ENCODE results near the gene MSGN1.
A peak's percentile ranks its signal among the peaks of the same experiment; 100 is the strongest.

The MSGN1 gene

GRCh38 chr2:17813742-17814473 is 2.4 kb upstream of the MSGN1 start:
- CTCF ChIA-PET = interaction anchor here (1.1 to 11.4 kb wide), 6 partner anchors 10 to 94 kb away, joined by 3 to 113 read pairs (median 10); no protein-coding TSS in a partner anchor
- DNase-seq (ENCODE audit: extremely low spot score) = peak; percentile 69
- TF ChIP-seq CTCF (IDR thresholded peaks at IDR 0.05; ENCODE audit: control extremely low read depth, extremely low read depth, low read depth, missing control alignments) = no peak
- POLR2A ChIA-PET = no interaction called here

DNA sequence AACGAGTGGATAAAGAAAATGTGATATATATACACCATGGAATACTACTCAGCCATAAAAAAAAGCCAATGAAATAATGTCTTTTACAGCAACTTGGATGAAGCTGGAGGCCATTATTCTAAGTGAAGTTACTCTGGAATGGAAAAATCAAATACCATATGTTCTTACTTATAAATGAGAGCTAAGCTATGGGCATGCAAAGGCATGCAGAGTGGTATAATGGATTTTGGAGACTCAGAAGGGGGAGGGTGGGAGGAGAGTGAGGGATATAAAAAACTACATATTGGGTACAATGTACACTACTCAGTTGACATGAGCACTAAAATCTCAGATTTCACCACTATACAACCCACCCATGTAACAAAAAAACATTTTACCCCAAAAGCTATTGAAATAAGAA is 1.7 kb upstream of the MSGN1 start:
- no peak for TF ChIP-seq CTCF (IDR thresholded peaks at IDR 0.05; ENCODE audit: control extremely low read depth, extremely low read depth, low read depth, missing control alignments)
- CTCF ChIA-PET = interaction anchor here (1.1 to 11.4 kb wide), 4 partner anchors 9 to 31 kb away, joined by 4 to 113 read pairs (median 12); no protein-coding TSS in a partner anchor
- DNase-seq (ENCODE audit: extremely low spot score) = no peak
- POLR2A ChIA-PET = no interaction called here

DNA sequence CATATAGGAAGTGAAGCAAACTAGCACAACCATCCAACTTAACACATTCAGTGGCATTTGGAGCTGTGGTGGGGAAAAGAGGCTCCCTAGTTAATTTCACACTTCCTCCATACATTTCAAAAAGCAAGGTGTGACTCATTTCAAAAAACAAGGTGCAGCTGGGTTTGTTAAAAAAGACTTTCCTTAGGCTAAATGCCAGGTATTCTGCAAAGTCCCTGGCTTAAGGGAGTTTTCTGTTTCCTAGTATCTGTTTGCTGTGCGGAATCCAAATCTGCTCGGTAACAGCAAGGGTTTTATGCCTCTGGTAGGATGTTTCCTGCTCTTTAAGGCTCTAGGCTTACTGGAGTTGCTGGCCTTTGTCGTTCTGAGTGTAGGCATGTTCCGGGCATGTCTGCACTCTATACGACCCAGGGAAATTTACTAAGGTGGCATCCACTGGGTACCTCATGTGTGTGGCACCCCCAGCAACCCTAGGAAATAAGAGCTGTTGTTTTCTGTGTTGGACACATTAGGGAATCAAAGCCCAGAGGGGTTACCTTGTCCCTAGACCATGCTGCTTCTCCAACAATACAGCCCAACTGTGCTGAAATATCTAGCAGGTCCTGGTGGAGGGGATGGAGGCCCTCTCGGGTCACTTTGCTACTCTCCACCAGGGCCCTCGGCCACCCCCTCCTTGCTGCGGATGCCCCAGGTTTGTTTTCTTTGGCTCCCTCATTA is 634 bp upstream of the MSGN1 start:
- no peak for TF ChIP-seq CTCF (IDR thresholded peaks at IDR 0.05; ENCODE audit: control extremely low read depth, extremely low read depth, low read depth, missing control alignments)
- DNase-seq (ENCODE audit: extremely low spot score) = no peak
- CTCF ChIA-PET = interaction anchor here (1.0 to 11.4 kb wide), 5 partner anchors 9 to 77 kb away, joined by 3 to 113 read pairs (median 4); partner anchors contain the start of genes GEN1 and SMC6
- POLR2A ChIA-PET = no interaction called here

GRCh38 chr2:17818235-17818815 is 2.1 kb downstream of the MSGN1 start:
- POLR2A ChIA-PET = no interaction called here
- TF ChIP-seq CTCF (IDR thresholded peaks at IDR 0.05; ENCODE audit: control extremely low read depth, extremely low read depth, low read depth, missing control alignments) = no peak
- DNase-seq (ENCODE audit: extremely low spot score) = no peak
- CTCF ChIA-PET = interaction anchor here (2.0 to 11.4 kb wide), 2 partner anchors 12 to 27 kb away, joined by 5 to 113 read pairs; no protein-coding TSS in a partner anchor

DNA sequence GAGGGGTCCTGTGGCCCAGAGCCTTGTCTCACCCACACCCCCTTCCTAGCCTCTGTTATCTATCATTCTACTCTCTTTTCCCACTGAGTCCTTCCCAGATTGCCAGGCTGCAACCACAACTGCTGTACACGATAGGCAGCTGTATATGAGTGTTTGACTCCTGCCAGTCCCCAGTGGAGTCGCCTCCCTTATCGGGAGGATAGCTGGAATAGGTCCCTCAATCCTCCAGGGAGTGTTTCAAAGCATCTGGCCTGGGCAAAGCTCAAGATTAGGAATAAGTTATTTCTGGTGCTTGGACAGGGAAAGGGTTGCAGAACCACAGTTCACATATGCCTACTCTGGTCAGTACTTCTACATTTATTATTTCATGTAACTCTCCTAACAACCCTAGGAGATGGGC is 4.8 kb downstream of the MSGN1 start:
- DNase-seq (ENCODE audit: extremely low spot score) = no peak
- POLR2A ChIA-PET = no interaction called here
- TF ChIP-seq CTCF (IDR thresholded peaks at IDR 0.05; ENCODE audit: control extremely low read depth, extremely low read depth, low read depth, missing control alignments) = no peak
- CTCF ChIA-PET = interaction anchor here (0.7 to 11.4 kb wide), 10 partner anchors 9 to 175 kb away, joined by 3 to 113 read pairs (median 4); partner anchors contain the start of genes GEN1 and SMC6
